ENCODE results near the gene ADGRV1. TPM values are rescaled to one million over a fixed set of nuclear protein-coding genes. Genes with fewer than 3 reads are reported as not detected.

Gene ADGRV1
- total and polyA plus RNA-seq, 3 donors from 2014 or later, result 10.8 to 18.0 (median 12.6) TPM

DNA sequence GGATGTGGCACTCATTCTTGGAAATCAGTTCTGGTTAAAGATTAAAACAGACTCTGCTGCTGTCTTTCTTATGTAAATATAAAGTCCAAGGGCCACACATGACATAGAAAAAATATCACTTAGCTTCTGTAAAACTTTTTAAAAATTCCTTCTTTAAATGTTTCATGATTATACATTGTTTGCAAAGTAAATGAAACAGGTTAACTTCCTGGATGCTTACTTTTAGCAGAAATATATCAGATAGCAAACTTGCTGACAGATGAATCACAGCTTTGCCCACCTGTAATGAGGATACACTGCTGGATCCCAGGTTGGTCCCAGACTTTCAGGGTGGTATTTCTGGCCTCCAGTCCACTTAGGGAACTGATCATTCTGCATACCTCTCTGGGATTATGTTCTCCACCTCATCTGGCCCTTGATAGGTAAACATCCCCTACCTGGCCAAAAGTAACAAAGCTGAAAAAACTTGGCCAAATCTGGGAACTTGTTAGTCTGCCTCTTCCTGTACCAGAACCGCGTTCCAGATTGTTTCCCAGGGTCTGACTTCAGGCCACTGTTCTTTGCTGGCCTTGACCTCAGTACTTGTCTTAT is 340.5 kb downstream of the ADGRV1 start:
- no peak overlapping the region for H3K27ac ChIP-seq

DNA sequence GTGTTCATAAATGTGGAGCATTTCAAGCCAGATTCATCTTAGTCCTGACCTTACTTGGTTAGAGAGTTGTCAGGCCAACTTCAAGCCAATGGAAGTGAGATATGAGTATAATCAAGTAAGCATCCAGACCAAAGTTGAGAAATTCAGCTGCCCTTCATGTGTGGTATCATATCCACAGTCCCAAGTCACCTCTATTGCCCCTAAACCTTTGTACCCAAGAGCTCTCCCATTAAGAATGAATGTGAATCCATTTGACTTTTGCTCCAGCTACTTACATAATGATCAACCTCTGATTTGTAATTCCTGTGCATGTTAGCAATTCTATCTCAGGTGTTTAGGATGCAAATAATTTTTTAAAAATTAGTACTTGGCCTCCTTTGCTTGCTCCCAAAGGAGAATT is 342.7 kb downstream of the ADGRV1 start:
- TF ChIP-seq POLR2A (IDR thresholded peaks at IDR 0.05), result no peak
- TF ChIP-seq, protein P1, sequence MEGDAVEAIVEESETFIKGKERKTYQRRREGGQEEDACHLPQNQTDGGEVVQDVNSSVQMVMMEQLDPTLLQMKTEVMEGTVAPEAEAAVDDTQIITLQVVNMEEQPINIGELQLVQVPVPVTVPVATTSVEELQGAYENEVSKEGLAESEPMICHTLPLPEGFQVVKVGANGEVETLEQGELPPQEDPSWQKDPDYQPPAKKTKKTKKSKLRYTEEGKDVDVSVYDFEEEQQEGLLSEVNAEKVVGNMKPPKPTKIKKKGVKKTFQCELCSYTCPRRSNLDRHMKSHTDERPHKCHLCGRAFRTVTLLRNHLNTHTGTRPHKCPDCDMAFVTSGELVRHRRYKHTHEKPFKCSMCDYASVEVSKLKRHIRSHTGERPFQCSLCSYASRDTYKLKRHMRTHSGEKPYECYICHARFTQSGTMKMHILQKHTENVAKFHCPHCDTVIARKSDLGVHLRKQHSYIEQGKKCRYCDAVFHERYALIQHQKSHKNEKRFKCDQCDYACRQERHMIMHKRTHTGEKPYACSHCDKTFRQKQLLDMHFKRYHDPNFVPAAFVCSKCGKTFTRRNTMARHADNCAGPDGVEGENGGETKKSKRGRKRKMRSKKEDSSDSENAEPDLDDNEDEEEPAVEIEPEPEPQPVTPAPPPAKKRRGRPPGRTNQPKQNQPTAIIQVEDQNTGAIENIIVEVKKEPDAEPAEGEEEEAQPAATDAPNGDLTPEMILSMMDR (IDR thresholded peaks at IDR 0.05), result no peak
- no peaks in the 10 kb centered on the region for H3K27me3 ChIP-seq
- H3K4me3 ChIP-seq, result no peak overlapping the region
- no peak for DNase-seq
- no peak overlapping the region for H3K27ac ChIP-seq
- H3K36me3 ChIP-seq (ENCODE audit: low read depth, missing control alignments), result no peaks in the 10 kb centered on the region
- H3K4me1 ChIP-seq, result no peaks in the 10 kb centered on the region
- H3K9me3 ChIP-seq, result no peaks in the 10 kb centered on the region
- intact Hi-C loops (cut with DNase I; ENCODE audit: low total_unique reads), result no loop called here

More for the DNA sequence above, 340.5 kb downstream of the ADGRV1 start:
- TF ChIP-seq, protein P1 (IDR thresholded peaks at IDR 0.05), result no peak
- no peak for TF ChIP-seq POLR2A (IDR thresholded peaks at IDR 0.05)
- Histone ChIP-seq H3K9me3 (no peaks in the 10 kb centered on the region), H3K27me3 (no peaks in the 10 kb centered on the region), H3K4me3 (no peak overlapping the region), H3K36me3 (ENCODE audit: low read depth, missing control alignments) (no peaks in the 10 kb centered on the region), H3K4me1 (no peaks in the 10 kb centered on the region)
- intact Hi-C loops (cut with DNase I; ENCODE audit: low total_unique reads), result no loop called here
- WGBS, 2 donors, result 47 to 67% methylated on average over 2 of the region's 2 CpGs
- DNase-seq, result no peak

DNA sequence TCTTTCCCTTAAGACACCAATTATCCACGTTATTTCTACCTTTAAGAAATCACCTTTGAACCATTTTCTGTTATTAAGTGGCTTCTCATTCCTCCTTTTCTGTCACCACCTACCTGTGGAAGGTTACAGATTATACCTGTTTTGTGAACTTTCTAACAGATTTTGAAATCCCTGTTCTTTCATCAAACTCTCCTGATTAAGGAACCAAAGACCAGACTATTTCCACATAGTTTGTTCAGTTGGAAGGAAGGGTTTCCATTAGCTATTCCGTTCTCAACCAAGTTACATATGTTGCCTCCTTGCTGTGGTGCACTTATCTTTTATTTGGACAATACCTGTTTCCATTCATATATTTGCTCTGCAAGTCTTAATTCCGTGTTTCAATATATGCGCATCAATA is 343.6 kb downstream of the ADGRV1 start:
- WGBS, 2 donors, result 89 to 92% methylated on average over 4 of the region's 4 CpGs
- Histone ChIP-seq H3K4me1 (no peaks in the 10 kb centered on the region), H3K27me3 (no peaks in the 10 kb centered on the region), H3K4me3 (no peak overlapping the region), H3K36me3 (ENCODE audit: low read depth, missing control alignments) (no peaks in the 10 kb centered on the region), H3K9me3 (no peaks in the 10 kb centered on the region), H3K27ac (no peak overlapping the region)
- TF ChIP-seq POLR2A (IDR thresholded peaks at IDR 0.05), result no peak
- TF ChIP-seq, protein P1 (IDR thresholded peaks at IDR 0.05), result no peak
- DNase-seq, result no peak
- intact Hi-C loops (cut with DNase I; ENCODE audit: low total_unique reads), result no loop called here

DNA sequence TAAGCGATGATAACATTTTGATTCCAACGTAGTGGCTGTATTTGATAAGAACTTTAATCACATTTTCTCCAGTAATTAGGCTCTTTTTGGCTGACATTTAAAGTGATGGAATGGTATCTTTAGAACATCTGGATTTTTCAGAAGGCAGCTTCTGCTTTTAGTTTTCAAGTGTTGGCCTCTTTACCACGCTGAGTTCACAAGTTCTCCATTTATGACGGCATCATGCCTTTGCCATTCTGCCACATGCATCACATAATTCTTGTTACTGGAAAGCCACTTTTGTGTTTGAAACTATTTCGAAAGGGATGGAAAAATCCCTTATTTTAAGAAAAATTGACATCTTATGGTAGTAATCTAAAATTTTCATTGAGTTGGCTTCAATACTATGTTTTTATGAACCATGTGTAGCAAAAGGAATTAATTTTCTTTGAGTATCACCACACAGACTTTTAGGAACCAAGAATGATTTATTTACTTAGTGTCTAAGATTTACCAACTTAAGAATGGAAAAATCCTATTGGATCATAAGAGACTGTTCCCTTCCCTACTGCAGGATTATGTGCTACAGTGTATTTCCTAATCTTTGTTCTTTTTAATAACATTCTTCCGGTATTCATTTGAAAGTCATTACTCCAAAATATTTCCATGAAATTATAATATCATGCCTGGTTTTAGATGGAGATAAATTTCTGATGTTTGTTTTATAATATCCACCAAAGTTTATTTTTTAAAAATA is 344.2 kb downstream of the ADGRV1 start:
- no peaks in the 10 kb centered on the region for H3K9me3 ChIP-seq
- H3K4me1 ChIP-seq, result no peaks in the 10 kb centered on the region
- H3K27ac ChIP-seq, result no peak overlapping the region
- H3K27me3 ChIP-seq, result no peaks in the 10 kb centered on the region
- no peak for DNase-seq
- TF ChIP-seq, protein P1 (IDR thresholded peaks at IDR 0.05), result no peak
- TF ChIP-seq POLR2A (IDR thresholded peaks at IDR 0.05), result no peak
- intact Hi-C loops (cut with DNase I; ENCODE audit: low total_unique reads), result no loop called here
- 66 to 75% methylated on average over 6 of the region's 6 CpGs for WGBS, 2 donors
- H3K4me3 ChIP-seq, result no peak overlapping the region
- H3K36me3 ChIP-seq (ENCODE audit: low read depth, missing control alignments), result no peaks in the 10 kb centered on the region

DNA sequence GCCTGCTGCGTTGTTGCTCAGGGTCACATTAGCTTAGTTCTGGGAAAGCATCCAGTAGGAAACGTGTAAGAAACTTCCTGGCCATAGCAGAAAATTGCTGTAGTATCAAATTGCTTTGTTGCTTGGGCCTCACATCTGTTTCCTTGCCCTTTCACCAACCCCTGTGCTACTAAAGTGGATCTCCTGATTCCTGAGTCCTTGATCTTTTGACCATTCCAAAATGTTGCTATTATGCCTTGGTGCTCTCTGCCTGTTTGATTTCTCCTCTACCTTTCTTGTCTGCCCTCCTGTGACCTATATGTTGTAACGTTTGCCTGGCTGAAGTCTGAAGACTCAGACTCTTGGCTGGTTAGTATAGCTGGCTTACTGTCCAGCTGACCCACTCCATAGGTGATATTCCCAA is 350.5 kb downstream of the ADGRV1 start:
- Histone ChIP-seq H3K4me3 (no peak overlapping the region), H3K36me3 (ENCODE audit: low read depth, missing control alignments) (no peaks in the 10 kb centered on the region), H3K9me3 (no peaks in the 10 kb centered on the region), H3K27ac (no peak overlapping the region), H3K4me1 (no peaks in the 10 kb centered on the region), H3K27me3 (no peaks in the 10 kb centered on the region)
- no peak for DNase-seq
- WGBS, 2 donors, result 26 to 32% methylated on average over 3 of the region's 3 CpGs
- TF ChIP-seq, protein P1 (IDR thresholded peaks at IDR 0.05), result no peak
- no peak for TF ChIP-seq POLR2A (IDR thresholded peaks at IDR 0.05)
- intact Hi-C loops (cut with DNase I; ENCODE audit: low total_unique reads), result no loop called here
